Measurements from ENCODE around the gene NPY2R. TPM values are rescaled to one million over a fixed set of nuclear protein-coding genes. Genes with fewer than 3 reads are reported as not detected.

Gene NPY2R
- total RNA-seq, 2 experiments from 2014 or later, result not detected

Other genes with a start within 250 kb of the NPY2R start
- gene MAP9, start 168.3 kb downstream of the NPY2R start, total RNA-seq, result 1 to 10 TPM; 6.9 to 8.3 TPM

Measured in activated CD4-positive, alpha-beta memory T cell treated with anti-CD3 and anti-CD28 coated beads for 36 hours (primary cell).